Epithelial cell of esophagus (primary cell): ENCODE results near the gene NUP54.

Source experiments
- DNase-seq: peaks from one replicate; pipeline ENCODE4 v3.0.0; 2010; ENCODE audit warnings: low read depth
- H3K4me3 ChIP-seq: 2 replicates; pipeline ENCODE4 v1.5.1; 2011; ENCODE audit warnings: mild to moderate bottlenecking, low read length, control low read depth
- CTCF ChIP-seq: IDR thresholded peaks from 2 replicates; pipeline ENCODE4 v1.5.1; 2011; ENCODE audit warnings: low read depth, mild to moderate bottlenecking, low read length, control low read depth, inconsistent platforms; ENCODE audit not compliant: insufficient read depth; ENCODE audit errors: missing control alignments

The NUP54 gene

DNA sequence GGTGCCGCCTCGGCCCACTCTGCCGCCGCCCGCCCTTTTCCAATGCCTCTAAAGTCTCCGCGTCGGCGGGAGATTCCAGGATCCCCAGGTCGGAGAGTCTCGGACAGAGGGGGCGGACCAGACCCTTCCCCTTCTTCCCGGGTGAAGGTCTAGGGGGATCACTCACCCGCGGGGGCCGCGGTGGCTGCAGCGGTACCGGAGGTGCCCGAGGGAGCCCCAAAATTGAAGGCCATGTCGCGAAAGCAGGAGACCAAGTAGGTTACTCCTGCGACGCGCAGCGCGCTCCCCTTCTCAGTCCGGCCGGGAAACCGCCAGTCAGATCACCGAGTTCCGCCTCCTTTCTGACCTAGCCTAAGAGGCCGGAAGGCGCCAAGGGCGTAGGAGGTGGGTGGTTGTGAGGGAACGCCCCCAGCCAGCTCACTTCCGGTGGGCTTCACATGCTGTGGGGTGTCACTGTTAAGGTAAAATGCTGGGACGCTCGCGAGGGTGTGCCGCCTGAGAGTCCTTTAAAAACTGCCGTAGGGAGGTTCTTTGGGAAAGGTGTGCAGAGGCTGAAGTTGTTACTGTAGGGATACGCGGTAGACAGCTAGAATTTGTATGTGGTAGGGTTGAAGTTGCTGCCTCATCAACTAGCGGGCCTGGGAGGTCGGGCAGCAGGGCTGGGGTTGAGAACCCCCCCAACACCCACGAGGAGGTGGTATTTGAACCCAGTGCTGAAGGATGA lies at the start of gene NUP54:
TSS of gene NUP54 (minus strand) at position 256 of the 724 bp plus-strand sequence. CDS start at position 233, 23 bp downstream.
- no peak for TF ChIP-seq CTCF
- DNase-seq, result peak; percentile 97
- H3K4me3 ChIP-seq, result peak within 1 kb of the TSS; percentile 89

GRCh38 chr4:76197031-76197743 lies 49.0 kb upstream of the NUP54 start:
- no peak overlapping the region for H3K4me3 ChIP-seq
- DNase-seq, result no peak
- no peak for TF ChIP-seq CTCF

DNA sequence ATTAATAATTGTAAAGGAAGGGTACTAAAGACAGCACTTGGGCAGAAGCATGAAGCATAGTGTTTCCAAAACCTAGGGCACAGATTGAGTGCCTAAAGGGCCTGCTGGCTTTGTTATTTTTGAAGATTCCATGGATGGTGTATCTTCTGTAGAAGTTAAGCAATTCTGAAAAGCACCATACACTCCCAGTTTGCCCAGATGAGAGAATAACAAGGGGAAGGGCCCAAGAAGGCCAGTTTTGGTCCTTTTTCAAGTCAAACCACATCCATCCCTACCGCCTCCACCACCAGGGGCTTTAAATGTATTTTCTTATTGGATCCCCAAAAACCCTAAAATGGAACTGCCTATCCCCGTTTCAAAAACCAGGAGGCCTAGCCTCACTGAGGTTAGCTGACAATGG lies 48.2 kb upstream of the NUP54 start:
- no peak for TF ChIP-seq CTCF
- no peak for DNase-seq
- no peak overlapping the region for H3K4me3 ChIP-seq

GRCh38 chr4:76195326-76195725 lies 47.1 kb upstream of the NUP54 start:
- peak; percentile 58 for DNase-seq
- TF ChIP-seq CTCF, result no peak
- H3K4me3 ChIP-seq, result no peak overlapping the region

GRCh38 chr4:76194325-76194724 lies 46.1 kb upstream of the NUP54 start:
- TF ChIP-seq CTCF, result no peak
- no peak overlapping the region for H3K4me3 ChIP-seq
- peak; percentile 96 for DNase-seq

DNA sequence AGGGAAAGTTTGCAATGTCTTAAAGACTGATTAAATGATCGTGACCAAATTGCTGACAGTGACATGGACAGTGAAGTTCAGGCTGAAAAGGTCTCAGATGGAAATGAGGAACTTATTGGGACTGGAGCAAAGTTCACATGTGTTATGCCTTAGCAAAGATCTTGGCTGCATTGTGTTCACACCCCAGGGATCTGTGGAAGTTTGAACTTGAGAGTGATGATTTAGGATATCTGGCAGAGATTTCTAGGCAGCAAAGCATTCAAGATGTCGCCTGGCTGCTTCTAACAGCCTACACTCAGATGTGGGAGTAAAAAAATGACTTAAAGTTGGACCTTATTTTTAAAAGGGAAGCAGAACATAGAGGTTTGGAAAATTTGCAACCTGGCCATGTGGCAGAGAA lies 44.0 kb upstream of the NUP54 start:
- H3K4me3 ChIP-seq, result no peak overlapping the region
- no peak for DNase-seq
- no peak for TF ChIP-seq CTCF
